Stimulated activated CD4-positive, alpha-beta T cell treated with anti-CD3 and anti-CD28 coated beads, TNF-alpha, amount 100 ng/mL, for 24 hours (primary cell): ENCODE data around the gene PLCH2.

Source experiments
- DNase-seq, 3 experiments: peaks; one replicate each; pipeline ENCODE4 v3.0.0-alpha.2; 2020; ENCODE audit warnings: low read depth in 3 of 3

PLCH2 gene

DNA sequence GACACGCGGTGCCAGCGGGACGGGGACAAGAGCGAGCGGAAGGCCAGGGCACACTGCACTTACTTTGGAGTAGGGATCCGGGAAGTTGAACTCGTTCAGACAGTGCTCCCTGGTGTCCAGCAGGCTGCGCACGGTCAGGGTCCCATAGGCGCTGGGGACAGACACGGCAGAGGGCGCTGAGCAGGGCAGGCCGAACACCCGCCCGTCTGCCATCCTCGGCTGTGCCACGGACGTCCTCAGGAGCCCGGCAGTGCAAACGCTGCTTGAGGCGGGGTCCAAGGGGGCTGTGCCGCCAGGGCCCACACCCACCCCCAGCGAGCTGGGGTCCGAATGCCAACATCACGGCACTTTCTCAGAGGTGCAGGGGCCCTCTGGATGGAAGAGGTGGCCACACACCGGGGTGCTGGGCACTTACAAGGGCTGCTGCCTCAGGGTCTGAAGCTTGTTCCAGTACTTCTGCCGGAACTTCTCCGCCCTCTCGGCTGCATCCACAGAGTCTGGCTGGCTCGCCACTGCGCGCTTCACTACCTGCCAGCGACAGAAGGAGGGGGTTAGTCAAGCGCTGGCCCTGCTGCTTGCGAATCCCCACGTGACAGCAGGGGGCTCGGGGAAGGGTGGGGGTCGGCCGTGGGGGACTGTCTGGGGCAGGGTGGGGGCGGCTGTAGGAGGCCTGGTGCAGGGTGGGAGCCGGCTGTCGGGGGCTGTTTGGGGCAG lies 38.0 kb downstream of the PLCH2 start:
- no peak for DNase-seq

DNA sequence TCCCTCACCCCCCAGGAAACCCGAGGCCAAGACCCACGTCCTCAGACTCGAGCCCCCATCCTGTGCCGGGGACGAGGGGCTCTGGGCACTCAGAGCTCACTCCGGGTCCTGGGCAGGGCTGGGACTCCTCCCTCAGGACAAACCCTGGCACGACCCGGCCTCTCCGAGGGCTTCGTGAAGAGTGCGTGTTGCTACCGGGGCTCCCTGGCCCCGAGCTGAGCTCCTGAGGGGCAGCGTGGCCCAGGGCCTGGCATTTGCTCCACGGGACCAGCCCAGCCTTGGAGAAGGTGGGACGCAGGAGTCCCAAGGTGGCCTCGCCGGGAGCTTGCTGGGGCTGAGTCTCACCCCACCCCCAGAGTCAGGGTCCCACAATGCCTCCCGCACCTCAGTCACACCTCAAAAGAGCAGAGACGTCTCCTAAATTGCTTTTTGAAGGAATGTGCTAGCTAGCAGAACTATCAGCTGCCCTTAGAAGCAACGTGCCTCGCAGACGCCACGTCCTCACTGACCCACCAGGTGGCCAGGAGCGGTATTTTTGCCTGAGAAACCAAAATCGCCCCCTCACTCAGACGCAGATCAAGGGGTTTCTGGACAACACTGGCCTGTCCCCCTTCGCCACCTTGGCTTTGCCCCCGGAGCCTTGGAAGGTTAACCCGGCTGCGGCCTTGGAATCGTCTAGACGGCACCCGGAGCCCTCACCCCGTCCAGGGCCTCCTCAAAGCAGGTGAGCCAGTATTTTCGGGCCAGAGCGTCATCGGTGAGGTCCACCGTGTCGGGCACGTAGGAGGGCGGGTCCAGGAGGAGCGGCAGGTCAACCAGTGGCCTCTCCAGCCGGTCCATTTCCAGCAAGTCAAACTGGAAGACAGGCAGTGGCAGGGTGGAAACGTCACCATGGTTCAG lies 39.0 kb downstream of the PLCH2 start:
- no peak for DNase-seq

DNA sequence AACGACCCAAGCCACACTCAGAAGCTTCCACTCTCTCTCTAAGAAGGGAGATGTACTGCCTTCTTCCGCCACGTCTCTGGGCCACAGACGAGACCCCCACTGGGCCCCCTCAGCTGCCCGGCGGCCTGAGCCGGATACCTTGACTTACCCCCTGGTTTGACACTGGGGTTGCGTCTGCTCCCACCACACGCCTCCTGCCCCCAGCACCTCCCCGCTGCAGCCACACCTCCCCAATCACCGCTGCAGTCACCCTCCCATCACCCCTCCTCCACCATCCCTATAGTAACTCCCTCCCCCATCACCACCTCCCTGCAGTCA lies 39.6 kb downstream of the PLCH2 start:
- DNase-seq, result no peak

DNA sequence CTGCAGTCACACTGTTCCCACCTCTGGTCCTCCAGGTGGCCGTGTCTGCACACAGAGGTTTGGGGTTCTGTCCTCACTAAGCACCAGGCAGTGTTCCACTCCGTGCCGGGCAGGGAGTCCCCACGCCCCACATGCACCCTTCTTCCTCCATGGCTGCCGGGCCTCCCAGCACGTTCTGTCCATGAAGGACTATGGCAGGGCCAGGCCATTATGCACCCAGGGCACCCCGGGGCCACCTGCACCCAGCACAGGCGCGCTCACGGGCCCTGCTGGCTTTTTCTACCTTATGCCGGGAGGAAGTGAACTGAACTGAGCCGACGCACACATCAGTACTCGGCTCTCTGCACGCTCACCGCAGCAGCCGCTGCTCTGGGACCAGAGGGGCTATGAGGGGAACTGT lies 40.0 kb downstream of the PLCH2 start:
- DNase-seq, result no peak

DNA sequence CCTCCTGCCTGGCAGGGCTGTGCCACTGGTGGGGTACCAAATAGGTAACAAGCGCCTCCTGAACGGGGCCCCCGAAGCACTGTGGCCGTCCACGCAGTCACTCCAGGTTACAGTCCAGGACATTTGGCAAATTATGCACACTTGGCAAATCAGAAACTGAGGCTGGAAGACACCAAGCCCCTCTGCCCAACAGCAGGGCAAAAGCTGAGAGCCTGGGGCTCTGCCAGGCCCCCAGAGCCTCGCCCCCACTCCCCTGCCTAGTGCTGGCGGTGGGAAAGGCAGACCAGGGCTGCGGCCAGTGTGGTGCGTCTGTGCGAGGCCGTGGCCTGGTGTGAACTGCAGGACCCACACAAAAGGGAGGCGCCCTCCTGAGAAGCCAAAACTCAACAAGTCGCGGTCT lies 40.9 kb downstream of the PLCH2 start:
- no peak for DNase-seq

DNA sequence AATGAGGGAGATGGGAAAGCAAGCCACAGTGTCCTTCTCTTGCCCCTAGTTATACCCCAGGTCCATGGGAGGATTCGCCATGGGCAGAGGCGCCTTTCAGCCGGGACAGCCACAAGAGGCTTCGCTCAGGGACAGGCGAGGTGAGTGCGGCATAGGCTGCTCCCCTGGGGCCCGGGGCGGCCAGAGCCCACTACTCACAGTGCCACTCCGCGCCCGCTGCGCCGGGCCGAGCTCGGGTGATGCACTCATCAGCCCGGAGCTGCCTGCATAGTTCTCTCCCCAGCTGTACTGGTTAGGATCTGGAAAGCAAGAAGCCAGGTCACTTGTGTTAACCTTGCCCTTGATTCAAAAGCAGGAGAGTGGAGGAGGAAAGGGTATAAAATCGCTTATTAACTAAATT lies 41.9 kb downstream of the PLCH2 start:
- DNase-seq, result no peak

DNA sequence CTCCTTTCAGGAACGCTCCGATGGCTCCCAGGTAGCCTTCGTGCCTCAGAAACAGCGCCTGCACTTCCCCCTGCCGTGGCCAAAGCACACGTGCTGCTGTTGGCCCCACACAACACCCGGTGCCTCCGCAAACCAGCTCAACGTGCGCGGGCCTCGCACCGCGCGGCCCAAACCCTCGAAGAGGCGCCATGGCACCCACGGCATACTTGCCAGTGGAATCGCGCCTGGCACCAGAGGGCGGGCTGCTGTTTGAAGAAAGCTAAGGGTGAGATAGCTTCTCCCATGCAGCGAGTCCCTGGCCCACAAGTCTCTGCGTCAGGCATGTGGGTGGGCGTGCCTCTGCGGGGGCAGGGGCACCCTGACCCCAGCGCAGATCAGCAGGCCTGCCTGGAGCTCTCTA lies 42.4 kb downstream of the PLCH2 start:
- no peak for DNase-seq

DNA sequence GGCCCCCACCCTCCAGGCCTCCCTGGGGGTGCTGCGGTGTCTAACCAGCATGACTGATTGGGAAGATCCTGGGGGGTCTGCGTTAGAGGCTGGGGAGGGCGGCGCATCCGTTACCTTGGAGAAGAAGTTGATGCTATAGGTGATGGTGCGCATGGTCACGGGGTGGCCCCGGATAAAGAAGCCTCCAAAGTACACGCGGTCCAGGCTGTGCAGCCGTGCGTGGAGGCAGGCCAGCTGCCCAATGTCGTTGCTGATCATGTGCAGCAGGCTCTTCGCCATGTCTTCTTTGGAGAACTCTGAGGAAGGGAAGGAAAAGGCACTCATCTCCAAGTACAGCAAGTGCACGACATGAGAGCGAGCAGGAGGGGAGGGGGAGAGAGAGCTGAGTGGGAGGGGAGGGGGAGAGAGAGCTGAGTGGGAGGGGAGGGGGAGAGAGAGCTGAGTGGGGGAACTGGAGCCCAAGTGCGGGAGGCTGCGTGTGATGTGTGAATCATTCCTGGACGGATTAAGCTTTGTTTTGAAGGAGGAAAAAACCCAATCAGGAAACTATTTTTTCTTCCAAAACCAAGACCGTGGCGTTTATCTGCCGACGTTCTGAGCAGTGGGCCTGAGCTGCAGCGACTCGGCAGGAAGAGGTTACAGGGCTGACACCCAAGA lies 43.1 kb downstream of the PLCH2 start:
- no peak for DNase-seq

DNA sequence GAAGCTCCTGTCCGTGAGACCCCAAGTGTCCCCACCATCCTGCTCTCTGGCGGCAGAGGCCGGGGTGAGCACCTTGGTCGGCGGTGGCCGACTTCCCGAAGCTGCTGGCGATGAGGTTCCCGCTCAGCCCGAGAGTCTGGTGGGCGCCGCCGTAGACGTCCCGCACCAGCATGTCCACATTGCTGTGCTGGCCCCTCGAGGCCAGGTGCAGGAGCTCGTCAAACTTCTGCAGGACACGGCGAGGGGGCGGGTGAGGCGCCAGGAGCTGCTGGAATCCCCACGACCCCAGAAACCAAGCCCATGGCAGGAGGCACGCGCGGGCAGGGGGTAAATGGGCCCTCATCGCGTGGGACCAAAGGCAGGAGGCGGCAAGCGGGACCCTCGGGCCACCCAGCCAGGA lies 43.6 kb downstream of the PLCH2 start:
- no peak for DNase-seq

DNA sequence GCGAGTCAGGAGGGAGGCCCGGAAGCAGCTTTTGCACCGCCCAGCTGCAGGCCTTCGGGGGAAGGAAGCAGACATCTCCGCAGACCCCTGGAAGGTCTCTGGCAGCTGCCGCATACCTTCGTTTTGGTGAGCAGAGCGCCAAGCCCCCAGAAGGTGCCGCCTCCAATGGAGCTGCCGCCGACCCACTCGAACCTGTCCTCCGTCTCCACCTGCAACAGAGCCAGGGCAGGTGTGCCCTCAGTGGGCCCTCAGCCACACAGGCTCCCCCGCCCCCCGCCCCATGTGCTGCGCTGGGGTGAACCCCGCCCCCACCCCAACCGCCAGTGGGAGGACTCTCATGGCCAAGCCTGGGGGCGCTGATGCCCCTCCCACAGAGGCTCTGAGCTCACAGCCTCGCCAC lies 44.1 kb downstream of the PLCH2 start:
- DNase-seq, result no peak

DNA sequence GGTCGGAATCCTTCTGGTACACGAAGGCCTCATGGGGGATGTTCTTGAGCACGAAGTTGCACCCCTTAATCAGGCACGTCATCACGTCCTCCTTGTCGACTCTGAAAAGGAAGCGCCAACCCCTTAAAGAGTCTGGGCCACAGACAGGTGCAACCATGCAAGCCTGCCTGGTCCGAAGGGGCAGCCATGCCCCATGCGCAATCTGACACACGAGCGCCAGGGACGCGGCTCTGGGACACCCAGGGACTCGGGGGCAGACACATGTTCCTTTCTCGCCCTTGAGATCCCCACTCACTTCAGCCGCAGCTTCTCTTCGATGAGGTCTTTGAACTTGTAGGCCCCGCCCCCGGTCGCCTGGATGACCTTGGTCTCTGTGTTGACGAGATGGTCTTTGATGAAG lies 44.7 kb downstream of the PLCH2 start:
- no peak for DNase-seq

DNA sequence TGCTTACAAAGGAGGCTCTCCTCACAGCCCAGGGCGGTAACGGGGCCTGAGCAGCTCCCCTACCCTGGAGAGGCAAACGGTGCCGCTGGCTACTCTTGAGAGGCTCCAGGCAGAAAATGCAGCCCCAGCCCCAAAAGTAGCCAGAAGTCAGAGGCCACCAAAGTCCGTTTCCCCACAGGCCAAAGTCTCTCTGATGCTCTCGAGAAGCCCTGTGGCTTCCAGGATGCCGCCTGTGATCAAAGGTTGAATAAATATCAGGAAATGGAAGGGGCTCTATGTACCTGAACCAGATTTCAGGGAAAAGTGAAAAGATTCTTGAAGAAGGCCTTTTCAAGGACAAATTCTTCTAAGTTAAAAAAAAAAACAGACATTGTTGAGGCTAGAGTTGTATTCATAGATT lies 46.1 kb downstream of the PLCH2 start:
- no peak for DNase-seq

DNA sequence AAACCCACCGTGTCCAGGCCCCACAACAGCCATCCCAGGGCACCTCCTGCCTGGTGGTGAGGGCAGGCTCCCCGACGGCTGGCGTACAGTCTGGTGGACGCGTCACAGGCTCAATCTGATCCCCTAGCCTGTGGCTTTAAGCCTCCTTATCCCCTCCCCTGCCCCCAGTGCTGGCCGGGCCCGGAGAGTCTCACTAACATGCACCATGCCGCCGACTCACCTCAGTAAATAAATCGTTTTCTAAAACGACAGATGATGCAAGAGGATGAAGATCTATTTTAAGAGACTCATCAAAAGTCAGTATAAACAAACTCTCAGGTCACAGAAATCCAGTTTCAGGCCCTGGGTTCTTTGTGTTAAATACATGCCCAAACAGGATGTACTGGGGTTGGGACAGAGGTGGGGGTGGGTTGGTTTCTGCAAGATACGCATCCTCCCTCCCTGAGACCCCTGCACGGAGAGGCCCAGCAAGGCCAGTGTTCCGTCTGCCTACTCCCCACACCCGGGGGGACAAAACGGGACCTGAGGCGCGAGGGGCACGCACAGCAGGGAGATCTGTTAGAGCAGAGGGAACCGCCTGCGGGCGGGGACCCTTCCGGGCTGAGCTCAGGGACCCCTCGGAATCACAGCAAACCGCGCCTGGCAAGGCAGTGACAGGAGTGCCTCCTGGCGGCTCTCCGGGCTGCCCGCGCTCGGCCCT lies 47.3 kb downstream of the PLCH2 start:
- no peak for DNase-seq

DNA sequence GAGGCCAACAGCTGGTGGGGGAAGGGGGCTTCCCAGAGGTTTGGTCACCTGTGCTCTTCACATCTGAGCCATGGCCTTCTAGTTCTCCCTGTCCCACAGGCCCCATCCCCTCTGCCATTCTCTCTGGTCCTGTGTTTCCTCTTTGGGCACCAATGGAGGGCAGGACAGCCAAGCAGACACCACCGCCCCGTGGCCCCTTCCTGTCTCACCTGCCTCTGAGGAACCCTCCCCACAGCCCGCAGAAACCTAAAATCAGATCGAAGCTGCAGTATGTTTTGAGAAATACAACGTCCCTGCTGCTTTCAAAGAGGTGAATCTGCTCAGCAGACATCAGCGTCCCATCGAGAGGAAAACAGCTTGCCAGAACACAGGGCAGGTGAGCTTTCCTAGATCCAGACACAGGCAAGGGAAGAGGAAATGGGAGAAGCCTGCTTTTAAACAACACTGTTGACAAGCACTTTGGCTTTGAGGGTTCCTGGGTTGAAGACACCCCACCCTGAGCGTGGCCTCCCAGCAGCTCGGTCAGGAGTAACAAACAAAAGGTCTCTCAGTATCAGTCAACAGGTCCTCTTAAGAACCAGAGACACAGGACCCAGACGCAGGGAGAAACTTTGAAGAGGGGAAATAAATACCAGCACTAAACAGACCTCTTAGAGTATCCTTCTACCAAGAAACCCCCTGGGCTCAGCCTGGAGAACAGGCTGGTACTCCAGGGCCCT lies 48.0 kb downstream of the PLCH2 start:
- peak in 1 of 3 experiments; percentile 25 for DNase-seq

DNA sequence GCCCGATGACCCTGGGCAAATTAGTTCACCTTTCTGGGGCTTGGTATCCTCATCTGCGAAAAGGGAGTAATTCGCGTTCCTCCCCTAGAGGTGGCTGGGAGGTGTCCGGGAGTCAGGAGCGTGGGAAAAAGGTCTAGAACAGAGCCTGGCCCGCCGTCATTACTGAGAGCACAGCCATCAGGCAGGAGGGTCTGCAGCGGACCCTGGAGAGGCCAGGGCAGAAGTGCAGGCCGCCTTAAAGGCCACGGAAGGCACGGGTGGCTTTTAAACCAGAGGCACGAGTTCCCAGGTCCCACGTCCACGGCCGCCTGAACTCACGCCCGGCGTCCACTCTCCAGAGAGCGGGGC lies 49.5 kb downstream of the PLCH2 start:
- DNase-seq, result no peak

DNA sequence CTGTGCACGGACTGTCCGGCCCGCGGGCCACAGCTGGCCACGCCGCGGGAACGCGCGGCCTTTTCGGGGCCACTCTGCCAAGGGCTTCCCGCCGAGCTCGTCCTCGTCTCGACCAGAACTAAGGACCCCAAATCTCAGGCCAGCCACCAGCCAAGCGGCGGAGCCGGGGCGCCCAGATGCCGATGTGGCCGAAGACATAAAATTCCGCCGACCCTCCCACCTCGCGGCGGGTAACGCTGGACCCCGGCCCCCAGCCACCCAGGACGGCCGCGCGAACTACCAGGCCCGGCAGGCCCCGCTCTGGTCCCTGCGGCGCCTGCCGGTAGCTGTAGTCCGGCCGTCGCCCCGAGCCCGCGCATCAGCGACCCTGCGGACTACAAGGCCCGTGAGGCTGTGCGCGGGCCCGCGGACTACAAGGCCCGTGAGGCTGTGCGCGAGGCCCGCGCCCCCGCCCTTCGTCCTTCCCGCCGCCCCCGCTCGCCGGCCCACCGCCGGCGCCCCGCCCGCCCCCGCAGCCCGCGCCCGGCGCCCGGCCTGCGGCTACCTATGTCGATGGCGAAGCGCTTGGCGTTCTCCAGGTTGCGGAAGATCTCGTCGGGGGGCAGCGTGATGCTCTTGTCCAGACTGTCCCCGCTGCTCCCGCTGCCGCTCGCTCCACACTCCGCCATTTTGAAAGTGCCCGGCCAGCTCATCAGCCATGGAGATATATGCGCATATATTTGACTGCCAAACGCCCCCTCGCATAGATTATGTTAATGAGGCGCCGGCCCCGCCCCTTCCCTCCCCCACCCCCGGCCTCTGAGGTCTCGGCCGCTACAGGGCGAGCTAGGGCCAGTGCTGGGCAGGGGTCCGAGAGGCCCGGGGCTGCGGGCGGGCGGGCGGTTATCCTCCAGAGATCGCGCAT lies 50.1 kb downstream of the PLCH2 start, which contains the start of gene PANK4:
TSS of gene PANK4 (minus strand) at position 677 of the 904 bp plus-strand sequence. CDS start at position 668, 9 bp downstream.
- DNase-seq, result peak; percentile 76 to 84 (median 83)

DNA sequence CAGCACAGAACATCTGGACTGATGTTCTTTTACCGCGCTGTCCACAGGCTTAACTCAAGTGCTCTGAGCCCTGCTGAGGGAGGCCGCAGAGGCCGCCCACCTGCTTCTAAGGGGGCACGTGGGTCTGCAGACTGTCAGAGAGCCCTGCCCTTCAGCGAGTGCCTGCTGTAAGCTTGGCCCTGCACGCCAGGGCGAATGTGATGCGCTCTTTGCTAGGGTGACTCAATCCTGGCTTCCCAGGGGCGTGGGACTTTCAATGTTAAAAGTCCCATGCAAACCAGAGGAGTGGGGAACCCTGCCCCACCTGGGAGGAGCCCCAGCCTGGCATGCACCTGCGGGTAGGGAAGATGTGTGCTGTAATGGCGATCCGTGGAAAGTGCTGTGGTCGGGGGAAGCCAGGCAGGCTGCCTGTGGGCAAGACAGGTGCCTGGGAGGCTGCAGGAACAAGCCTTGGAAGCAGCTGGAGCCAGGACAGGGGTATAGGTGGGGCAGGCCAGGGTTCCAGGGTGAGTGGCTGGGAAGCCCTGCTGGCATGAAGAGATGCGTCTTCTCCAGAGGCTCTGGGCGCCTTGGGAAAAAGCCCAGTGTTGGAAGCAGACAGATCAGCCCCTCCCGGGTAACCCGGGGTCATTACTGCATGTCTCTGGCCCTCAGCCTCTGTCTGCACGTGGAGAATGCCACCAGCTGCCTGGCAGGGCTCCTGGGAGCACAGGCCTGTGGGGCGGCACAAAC lies 50.9 kb downstream of the PLCH2 start:
- DNase-seq, result peak; percentile 45 to 70 (median 46)

DNA sequence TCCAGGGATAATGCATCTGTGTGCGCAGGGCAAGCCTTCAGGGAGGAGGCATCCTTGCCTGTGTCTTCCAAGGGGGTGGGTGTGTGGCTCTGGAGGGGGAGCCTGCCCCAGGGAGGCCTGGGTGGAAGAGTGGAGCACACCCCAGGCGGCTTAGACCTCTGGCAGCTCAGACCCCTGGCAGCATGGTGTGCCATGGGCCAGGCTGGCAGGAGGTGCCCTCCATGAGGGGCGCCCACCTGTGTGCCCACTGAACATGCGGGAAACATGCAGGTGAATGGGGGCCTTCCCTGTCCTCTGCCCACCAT lies 51.4 kb downstream of the PLCH2 start:
- DNase-seq, result no peak

DNA sequence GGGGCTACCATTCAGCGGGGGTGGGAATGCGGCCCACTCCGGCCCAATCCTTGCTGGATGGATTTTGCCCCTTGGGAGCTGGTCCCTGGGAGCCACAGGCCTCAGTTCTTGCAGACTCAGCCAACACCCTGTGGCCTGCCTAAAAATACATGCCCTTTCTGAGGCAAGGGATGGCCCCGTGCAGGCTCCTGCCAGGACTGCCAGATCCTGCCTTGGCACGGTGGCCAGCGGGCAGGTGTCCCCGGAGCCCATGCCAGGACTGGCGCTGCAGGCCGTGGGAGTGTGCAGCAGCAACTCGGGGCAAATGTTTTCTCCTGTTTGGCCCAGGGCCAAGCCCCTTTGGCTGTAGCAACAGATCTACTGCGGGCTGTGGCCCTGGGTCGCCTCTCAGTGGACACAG lies 51.9 kb downstream of the PLCH2 start:
- DNase-seq, result no peak

DNA sequence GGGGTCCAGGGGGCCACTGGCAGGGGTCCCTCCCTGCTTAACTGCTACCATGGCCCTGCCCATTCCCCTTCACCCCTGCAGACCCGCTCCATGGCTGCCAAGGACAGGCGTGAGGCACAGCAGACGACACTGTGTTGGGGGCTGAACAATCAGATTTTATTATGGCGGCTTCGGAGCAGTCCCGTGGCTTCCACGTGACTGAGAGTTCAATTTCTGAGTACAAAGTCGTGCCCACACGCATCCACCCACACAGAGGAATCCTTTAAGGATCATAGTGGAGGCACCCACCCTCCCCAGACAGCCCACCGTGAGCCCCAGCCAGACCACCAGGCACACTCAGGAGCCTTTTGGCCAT lies 52.5 kb downstream of the PLCH2 start:
- no peak for DNase-seq
